HepG2 (cell line): ENCODE measurements around the gene LIMA1. TPM values are rescaled to one million over a fixed set of nuclear protein-coding genes. Genes with fewer than 3 reads are reported as not detected.

Source experiments
- FOSL1 ChIP-seq: sonication (generic); formaldehyde crosslinking; IDR thresholded peaks from 2 replicates; pipeline ENCODE4 v1.9.0; 2021; ENCODE audit warnings: missing genetic modification reagents, borderline replicate concordance
- GATAD1 ChIP-seq: IDR thresholded peaks from 2 replicates; pipeline ENCODE4 v1.6.1; 2016; ENCODE audit warnings: missing genetic modification reagents, missing compliant biosample characterization
- JDP2 ChIP-seq: sonication (generic); formaldehyde crosslinking; IDR thresholded peaks from 2 replicates; pipeline ENCODE4 v1.8.1; 2022; ENCODE audit warnings: missing genetic modification reagents, borderline replicate concordance
- KAT8 ChIP-seq: IDR thresholded peaks from 2 replicates; pipeline ENCODE4 v1.6.1; 2016; ENCODE audit warnings: missing genetic modification reagents, missing compliant biosample characterization
- KLF6 ChIP-seq: IDR thresholded peaks from 2 replicates; pipeline ENCODE4 v1.8.0; 2016; ENCODE audit warnings: missing biosample characterization, missing genetic modification reagents
- MXD4 ChIP-seq: IDR thresholded peaks from 2 replicates; pipeline ENCODE4 v1.6.1; 2016; ENCODE audit warnings: mild to moderate bottlenecking, missing biosample characterization, missing genetic modification reagents
- ZBTB38 ChIP-seq: sonication (generic); formaldehyde crosslinking; IDR thresholded peaks from 2 replicates; pipeline ENCODE4 v1.5.1; 2020; ENCODE audit warnings: mild to moderate bottlenecking, missing genetic modification reagents
- ZNF17 ChIP-seq: sonication (generic); formaldehyde crosslinking; IDR thresholded peaks from 2 replicates; pipeline ENCODE4 v1.5.0; 2020; ENCODE audit warnings: mild to moderate bottlenecking, missing genetic modification reagents
- ZNF383 ChIP-seq: sonication (generic); formaldehyde crosslinking; IDR thresholded peaks from 2 replicates; pipeline ENCODE4 v1.4.0; 2020; ENCODE audit warnings: missing genetic modification reagents, mild to moderate bottlenecking, borderline replicate concordance
- ZNF468 ChIP-seq: sonication (generic); formaldehyde crosslinking; IDR thresholded peaks from 2 replicates; pipeline ENCODE4 v1.8.0; 2022; ENCODE audit warnings: mild to moderate bottlenecking, moderate library complexity, missing genetic modification reagents
- ZNF550 ChIP-seq: sonication (generic); formaldehyde crosslinking; IDR thresholded peaks from 2 replicates; pipeline ENCODE4 v1.4.0; 2020; ENCODE audit warnings: mild to moderate bottlenecking, missing genetic modification reagents, borderline replicate concordance
- ZNF564 ChIP-seq: sonication (generic); formaldehyde crosslinking; IDR thresholded peaks from 2 replicates; pipeline ENCODE4 v1.8.1; 2023; ENCODE audit warnings: mild to moderate bottlenecking, missing genetic modification reagents
- polyA plus RNA-seq, 8 experiments: library from polyadenylated mRNA; depleted of rRNA in 3 of 8; stranded (reverse) in 7 of 8; unstranded in 1 of 8; fragments of >200 nt; fragmentation: Illumina TruSeq in 4 of 8; extraction: Trizol in 4 of 8; gene quantifications; 2 replicates each; pipeline versions ENCODE4 v1.2.1 to v1.2.3, GENCODE V29; 2011 to 2016; ENCODE audit warnings: low read depth in 4 of 8, missing spikeins in 1 of 8, mixed read lengths in 1 of 8; ENCODE audit not compliant: insufficient read depth in 1 of 8
- total RNA-seq, 5 experiments: library from RNA; depleted of rRNA; stranded (reverse); fragments of >200 nt; fragmentation: Illumina TruSeq; extraction: Trizol; gene quantifications; 2 replicates each; pipeline ENCODE4 v1.2.3, GENCODE V29; 2016; ENCODE audit warnings: low read depth in 1 of 5
- TF ChIP-seq, protein P1 (sequence below): sonication (generic); formaldehyde crosslinking; IDR thresholded peaks from 2 replicates; pipeline ENCODE4 v1.4.0; 2020; ENCODE audit warnings: missing genetic modification reagents, borderline replicate concordance
- TF ChIP-seq, protein P2 (sequence below): sonication (generic); formaldehyde crosslinking; IDR thresholded peaks from 2 replicates; pipeline ENCODE4 v1.4.0; 2020; ENCODE audit warnings: mild to moderate bottlenecking, missing genetic modification reagents
- TF ChIP-seq, protein P3 (sequence below): fragments of 450-650 bp; IDR thresholded peaks from 2 replicates; pipeline ENCODE4 v1.6.1; 2016
- TF ChIP-seq, protein P4 (sequence below): sonication (generic); formaldehyde crosslinking; IDR thresholded peaks from 2 replicates; pipeline ENCODE4 v1.4.0; 2020; ENCODE audit warnings: missing genetic modification reagents, borderline replicate concordance
- TF ChIP-seq, protein P5 (sequence below): IDR thresholded peaks from 2 replicates; pipeline ENCODE4 v1.6.1; 2016; ENCODE audit warnings: missing genetic modification reagents, missing compliant biosample characterization

LIMA1 gene
- total and polyA plus RNA-seq, 2 of the 13 experiments (the other 11 are each of a cell fraction or from before 2014, with no cell fraction given): 13.0 to 19.8 TPM

DNA sequence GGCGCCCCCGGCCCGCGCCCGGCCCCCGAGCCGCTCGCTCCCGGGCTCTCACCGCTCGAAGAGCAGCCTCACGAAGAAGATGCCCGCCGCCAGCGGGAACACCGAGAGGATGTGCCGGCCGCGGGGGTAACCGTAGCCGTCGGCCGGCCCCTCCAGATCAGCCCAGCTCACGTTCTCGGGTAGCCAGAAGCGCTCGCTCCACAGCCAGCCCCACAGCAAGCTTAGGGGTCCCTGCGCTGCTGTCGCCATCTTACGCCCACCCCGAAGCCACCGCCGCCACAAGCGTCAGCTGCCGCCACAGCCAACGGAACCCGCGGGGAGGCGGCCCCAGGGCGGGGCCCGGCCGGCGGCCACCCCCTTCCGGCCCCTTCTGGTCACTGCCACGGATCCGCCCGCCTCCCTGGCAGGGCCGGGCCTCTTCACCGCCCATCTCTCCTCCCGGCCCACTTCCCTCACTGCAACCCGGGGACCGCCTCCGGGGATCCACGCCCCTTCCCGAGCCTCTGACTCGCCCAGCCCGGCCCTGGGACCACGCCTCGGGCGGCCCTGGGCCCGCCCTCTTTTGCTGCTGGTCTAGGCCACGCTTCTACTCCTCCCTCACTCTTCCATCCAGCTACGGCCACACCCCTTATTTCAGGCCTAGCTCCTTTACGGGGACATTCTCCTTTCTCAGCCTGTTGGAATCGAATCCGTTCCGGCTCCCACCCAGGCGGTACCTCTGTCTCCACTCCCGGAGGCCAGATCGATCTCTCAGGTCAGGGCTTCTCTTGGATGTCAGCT, 116.1 kb downstream of the LIMA1 start, which contains the start of gene CERS5 (continued):
- TF ChIP-seq MXD4: peak; percentile 23; the same call in 1 of the 2 replicates
- TF ChIP-seq GATAD1 (CRISPR knock-in tag): peak; percentile 46; the same call in 1 of the 2 replicates
- 0 out of 2 replicates have a peak, but pooled peaks have one; percentile 39 for TF ChIP-seq ZNF550 (CRISPR knock-in tag)
- TF ChIP-seq, protein P1, sequence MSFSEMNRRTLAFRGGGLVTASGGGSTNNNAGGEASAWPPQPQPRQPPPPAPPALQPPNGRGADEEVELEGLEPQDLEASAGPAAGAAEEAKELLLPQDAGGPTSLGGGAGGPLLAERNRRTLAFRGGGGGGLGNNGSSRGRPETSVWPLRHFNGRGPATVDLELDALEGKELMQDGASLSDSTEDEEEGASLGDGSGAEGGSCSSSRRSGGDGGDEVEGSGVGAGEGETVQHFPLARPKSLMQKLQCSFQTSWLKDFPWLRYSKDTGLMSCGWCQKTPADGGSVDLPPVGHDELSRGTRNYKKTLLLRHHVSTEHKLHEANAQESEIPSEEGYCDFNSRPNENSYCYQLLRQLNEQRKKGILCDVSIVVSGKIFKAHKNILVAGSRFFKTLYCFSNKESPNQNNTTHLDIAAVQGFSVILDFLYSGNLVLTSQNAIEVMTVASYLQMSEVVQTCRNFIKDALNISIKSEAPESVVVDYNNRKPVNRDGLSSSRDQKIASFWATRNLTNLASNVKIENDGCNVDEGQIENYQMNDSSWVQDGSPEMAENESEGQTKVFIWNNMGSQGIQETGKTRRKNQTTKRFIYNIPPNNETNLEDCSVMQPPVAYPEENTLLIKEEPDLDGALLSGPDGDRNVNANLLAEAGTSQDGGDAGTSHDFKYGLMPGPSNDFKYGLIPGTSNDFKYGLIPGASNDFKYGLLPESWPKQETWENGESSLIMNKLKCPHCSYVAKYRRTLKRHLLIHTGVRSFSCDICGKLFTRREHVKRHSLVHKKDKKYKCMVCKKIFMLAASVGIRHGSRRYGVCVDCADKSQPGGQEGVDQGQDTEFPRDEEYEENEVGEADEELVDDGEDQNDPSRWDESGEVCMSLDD (CRISPR knock-in tag): peak; percentile 56; the same call in 1 of the 2 replicates
- no peak for TF ChIP-seq JDP2
- TF ChIP-seq, protein P2, sequence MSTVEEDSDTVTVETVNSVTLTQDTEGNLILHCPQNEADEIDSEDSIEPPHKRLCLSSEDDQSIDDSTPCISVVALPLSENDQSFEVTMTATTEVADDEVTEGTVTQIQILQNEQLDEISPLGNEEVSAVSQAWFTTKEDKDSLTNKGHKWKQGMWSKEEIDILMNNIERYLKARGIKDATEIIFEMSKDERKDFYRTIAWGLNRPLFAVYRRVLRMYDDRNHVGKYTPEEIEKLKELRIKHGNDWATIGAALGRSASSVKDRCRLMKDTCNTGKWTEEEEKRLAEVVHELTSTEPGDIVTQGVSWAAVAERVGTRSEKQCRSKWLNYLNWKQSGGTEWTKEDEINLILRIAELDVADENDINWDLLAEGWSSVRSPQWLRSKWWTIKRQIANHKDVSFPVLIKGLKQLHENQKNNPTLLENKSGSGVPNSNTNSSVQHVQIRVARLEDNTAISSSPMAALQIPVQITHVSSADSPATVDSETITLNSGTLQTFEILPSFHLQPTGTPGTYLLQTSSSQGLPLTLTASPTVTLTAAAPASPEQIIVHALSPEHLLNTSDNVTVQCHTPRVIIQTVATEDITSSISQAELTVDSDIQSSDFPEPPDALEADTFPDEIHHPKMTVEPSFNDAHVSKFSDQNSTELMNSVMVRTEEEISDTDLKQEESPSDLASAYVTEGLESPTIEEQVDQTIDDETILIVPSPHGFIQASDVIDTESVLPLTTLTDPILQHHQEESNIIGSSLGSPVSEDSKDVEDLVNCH (CRISPR knock-in tag): no peak
- TF ChIP-seq ZBTB38 (CRISPR knock-in tag): peak; percentile 77
- peak; percentile 12; the same call in 1 of the 2 replicates for TF ChIP-seq ZNF564 (CRISPR knock-in tag)
- TF ChIP-seq ZNF17: no peak
- TF ChIP-seq FOSL1 (CRISPR knock-in tag): no peak
- TF ChIP-seq, protein P3, sequence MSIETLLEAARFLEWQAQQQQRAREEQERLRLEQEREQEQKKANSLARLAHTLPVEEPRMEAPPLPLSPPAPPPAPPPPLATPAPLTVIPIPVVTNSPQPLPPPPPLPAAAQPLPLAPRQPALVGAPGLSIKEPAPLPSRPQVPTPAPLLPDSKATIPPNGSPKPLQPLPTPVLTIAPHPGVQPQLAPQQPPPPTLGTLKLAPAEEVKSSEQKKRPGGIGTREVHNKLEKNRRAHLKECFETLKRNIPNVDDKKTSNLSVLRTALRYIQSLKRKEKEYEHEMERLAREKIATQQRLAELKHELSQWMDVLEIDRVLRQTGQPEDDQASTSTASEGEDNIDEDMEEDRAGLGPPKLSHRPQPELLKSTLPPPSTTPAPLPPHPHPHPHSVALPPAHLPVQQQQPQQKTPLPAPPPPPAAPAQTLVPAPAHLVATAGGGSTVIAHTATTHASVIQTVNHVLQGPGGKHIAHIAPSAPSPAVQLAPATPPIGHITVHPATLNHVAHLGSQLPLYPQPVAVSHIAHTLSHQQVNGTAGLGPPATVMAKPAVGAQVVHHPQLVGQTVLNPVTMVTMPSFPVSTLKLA: peak; percentile 56; the same call in 1 of the 2 replicates
- TF ChIP-seq ZNF383 (CRISPR knock-in tag): no peak
- peak; percentile 83 for TF ChIP-seq KAT8
- no peak for TF ChIP-seq ZNF468 (CRISPR knock-in tag)
- TF ChIP-seq, protein P4, sequence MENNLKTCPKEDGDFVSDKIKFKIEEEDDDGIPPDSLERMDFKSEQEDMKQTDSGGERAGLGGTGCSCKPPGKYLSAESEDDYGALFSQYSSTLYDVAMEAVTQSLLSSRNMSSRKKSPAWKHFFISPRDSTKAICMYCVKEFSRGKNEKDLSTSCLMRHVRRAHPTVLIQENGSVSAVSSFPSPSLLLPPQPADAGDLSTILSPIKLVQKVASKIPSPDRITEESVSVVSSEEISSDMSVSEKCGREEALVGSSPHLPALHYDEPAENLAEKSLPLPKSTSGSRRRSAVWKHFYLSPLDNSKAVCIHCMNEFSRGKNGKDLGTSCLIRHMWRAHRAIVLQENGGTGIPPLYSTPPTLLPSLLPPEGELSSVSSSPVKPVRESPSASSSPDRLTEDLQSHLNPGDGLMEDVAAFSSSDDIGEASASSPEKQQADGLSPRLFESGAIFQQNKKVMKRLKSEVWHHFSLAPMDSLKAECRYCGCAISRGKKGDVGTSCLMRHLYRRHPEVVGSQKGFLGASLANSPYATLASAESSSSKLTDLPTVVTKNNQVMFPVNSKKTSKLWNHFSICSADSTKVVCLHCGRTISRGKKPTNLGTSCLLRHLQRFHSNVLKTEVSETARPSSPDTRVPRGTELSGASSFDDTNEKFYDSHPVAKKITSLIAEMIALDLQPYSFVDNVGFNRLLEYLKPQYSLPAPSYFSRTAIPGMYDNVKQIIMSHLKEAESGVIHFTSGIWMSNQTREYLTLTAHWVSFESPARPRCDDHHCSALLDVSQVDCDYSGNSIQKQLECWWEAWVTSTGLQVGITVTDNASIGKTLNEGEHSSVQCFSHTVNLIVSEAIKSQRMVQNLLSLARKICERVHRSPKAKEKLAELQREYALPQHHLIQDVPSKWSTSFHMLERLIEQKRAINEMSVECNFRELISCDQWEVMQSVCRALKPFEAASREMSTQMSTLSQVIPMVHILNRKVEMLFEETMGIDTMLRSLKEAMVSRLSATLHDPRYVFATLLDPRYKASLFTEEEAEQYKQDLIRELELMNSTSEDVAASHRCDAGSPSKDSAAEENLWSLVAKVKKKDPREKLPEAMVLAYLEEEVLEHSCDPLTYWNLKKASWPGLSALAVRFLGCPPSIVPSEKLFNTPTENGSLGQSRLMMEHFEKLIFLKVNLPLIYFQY: peak; percentile 82
- TF ChIP-seq, protein P5, sequence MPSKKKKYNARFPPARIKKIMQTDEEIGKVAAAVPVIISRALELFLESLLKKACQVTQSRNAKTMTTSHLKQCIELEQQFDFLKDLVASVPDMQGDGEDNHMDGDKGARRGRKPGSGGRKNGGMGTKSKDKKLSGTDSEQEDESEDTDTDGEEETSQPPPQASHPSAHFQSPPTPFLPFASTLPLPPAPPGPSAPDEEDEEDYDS (CRISPR knock-in tag): peak; percentile 80; the same call in 1 of the 2 replicates
- 0 out of 2 replicates have a peak, but pooled peaks have one; percentile 30 for TF ChIP-seq KLF6 (CRISPR knock-in tag)
